Measurements from ENCODE around the gene AMPD3.

The AMPD3 gene

GRCh38 chr11:10483174-10483573 is 28.1 kb downstream of the AMPD3 start:
- TF ChIP-seq, protein P1, sequence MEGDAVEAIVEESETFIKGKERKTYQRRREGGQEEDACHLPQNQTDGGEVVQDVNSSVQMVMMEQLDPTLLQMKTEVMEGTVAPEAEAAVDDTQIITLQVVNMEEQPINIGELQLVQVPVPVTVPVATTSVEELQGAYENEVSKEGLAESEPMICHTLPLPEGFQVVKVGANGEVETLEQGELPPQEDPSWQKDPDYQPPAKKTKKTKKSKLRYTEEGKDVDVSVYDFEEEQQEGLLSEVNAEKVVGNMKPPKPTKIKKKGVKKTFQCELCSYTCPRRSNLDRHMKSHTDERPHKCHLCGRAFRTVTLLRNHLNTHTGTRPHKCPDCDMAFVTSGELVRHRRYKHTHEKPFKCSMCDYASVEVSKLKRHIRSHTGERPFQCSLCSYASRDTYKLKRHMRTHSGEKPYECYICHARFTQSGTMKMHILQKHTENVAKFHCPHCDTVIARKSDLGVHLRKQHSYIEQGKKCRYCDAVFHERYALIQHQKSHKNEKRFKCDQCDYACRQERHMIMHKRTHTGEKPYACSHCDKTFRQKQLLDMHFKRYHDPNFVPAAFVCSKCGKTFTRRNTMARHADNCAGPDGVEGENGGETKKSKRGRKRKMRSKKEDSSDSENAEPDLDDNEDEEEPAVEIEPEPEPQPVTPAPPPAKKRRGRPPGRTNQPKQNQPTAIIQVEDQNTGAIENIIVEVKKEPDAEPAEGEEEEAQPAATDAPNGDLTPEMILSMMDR (IDR thresholded peaks at IDR 0.05; ENCODE audit: insufficient read depth, low read length, missing control alignments), result no peak
- no peak overlapping the region for H3K4me3 ChIP-seq (ENCODE audit: low read depth, low read length)
- ChIA-PET CTCF (interaction anchor here (1.0 kb wide), 1 partner anchor 252 kb away, joined by 4 read pairs; no protein-coding TSS in a partner anchor), POLR2A (no interaction called here)
- DNase-seq (ENCODE audit: low read depth, low spot score), result no peak

DNA sequence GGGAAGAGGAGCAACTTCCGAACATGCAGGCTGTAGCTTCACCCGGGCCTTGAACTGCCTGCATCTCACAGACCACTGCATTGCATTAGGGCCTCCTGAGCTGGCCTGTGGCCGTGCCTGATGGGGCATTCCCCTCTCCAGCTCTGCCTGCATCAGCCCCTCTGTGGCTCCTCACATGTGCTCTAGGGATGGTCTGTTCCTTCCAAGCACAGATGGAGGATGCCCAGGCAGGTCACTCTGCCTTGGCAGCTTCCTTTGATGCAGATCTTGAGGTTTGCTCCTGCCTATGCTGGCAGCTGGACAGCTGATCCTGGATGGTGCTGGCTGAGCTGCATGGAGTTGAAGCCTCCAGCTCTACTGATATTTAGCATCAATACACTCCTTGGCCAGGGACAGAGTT is 28.5 kb downstream of the AMPD3 start:
- TF ChIP-seq, protein P1 (IDR thresholded peaks at IDR 0.05; ENCODE audit: insufficient read depth, low read length, missing control alignments), result no peak
- POLR2A ChIA-PET, result no interaction called here
- no peak for DNase-seq (ENCODE audit: low read depth, low spot score)
- no peak overlapping the region for H3K4me3 ChIP-seq (ENCODE audit: low read depth, low read length)
- CTCF ChIA-PET, result interaction anchor here (1.0 kb wide), 1 partner anchor 252 kb away, joined by 4 read pairs; no protein-coding TSS in a partner anchor

- H3K4me3 ChIP-seq (ENCODE audit: low read depth, low read length), result no peak overlapping the region
- TF ChIP-seq, protein P1 (IDR thresholded peaks at IDR 0.05; ENCODE audit: insufficient read depth, low read length, missing control alignments), result no peak
- no peak for DNase-seq (ENCODE audit: low read depth, low spot score)
- ChIA-PET POLR2A (no interaction called here), CTCF (no interaction called here)
These were observed 29.6 kb downstream of the AMPD3 start for GRCh38 chr11:10484461-10485180.

GRCh38 chr11:10485646-10486045 is 30.6 kb downstream of the AMPD3 start:
- no peak for DNase-seq (ENCODE audit: low read depth, low spot score)
- H3K4me3 ChIP-seq (ENCODE audit: low read depth, low read length), result no peak overlapping the region
- TF ChIP-seq, protein P1 (IDR thresholded peaks at IDR 0.05; ENCODE audit: insufficient read depth, low read length, missing control alignments), result no peak
- POLR2A ChIA-PET, result no interaction called here
- CTCF ChIA-PET, result no interaction called here

DNA sequence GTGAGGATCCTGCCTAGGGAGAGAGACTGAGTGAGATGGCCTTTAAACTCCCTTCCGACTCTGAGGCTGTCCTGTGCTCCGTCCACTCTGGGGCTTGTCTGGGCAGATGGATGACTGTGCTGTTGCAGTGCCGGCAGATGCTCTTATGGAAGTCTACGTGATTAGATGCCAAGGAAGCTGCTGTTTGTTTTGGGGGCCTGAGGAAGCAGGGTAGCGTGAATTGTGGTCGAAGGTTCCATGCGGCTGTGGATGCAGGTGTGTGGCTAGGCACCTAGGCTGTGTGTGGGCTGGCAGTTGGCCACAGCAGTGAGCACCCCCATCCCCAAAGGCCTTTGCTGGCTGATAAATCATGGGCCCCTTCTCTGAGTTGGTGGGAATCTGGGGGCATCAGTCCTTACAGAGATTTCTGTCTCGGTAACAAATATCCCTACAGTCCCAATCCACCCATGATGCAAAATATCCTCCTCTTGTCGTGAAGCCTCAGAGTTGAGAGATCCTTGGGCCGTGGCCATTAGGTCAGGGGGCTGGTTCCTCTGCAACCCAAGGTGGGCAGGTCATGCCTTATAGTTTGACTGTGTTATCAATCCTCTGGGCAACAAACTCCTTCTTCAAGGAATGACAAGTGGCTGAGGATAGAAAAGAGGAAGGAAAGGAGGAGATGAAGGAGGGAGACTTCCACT is 31.2 kb downstream of the AMPD3 start:
- TF ChIP-seq, protein P1 (IDR thresholded peaks at IDR 0.05; ENCODE audit: insufficient read depth, low read length, missing control alignments), result no peak
- no peak for DNase-seq (ENCODE audit: low read depth, low spot score)
- CTCF ChIA-PET, result no interaction called here
- H3K4me3 ChIP-seq (ENCODE audit: low read depth, low read length), result no peak overlapping the region
- POLR2A ChIA-PET, result no interaction called here

GRCh38 chr11:10487002-10487647 is 32.1 kb downstream of the AMPD3 start:
- POLR2A ChIA-PET, result interaction anchor here (0.7 kb wide), 1 partner anchor 33 kb away, joined by 3 read pairs; no protein-coding TSS in a partner anchor
- CTCF ChIA-PET, result no interaction called here
- no peak for DNase-seq (ENCODE audit: low read depth, low spot score)
- TF ChIP-seq, protein P1 (IDR thresholded peaks at IDR 0.05; ENCODE audit: insufficient read depth, low read length, missing control alignments), result no peak
- H3K4me3 ChIP-seq (ENCODE audit: low read depth, low read length), result no peak overlapping the region

Data from AG04449 (cell line).